H9 (cell line): ENCODE results near the gene ARF1. TPM values are rescaled to one million over a fixed set of nuclear protein-coding genes. Genes with fewer than 3 reads are reported as not detected.

Source experiments
- DNase-seq: peaks from one replicate; pipeline ENCODE4 v3.0.0-alpha.2; 2017
- H2AFZ ChIP-seq: one replicate; pipeline ENCODE4 v1.6.1; 2013; ENCODE audit warnings: mild to moderate bottlenecking, low read length, control low read depth, moderate library complexity
- H2AK5ac ChIP-seq: 2 replicates; pipeline ENCODE4 v1.6.1; 2013; ENCODE audit warnings: low read length, control low read depth, mixed read lengths; ENCODE audit not compliant: insufficient read length
- H2BK120ac ChIP-seq: one replicate; pipeline ENCODE4 v1.6.1; 2013; ENCODE audit warnings: low read depth, mild to moderate bottlenecking, low read length, control low read depth, inconsistent platforms; ENCODE audit not compliant: poor library complexity, severe bottlenecking
- H2BK12ac ChIP-seq: 2 replicates; pipeline ENCODE4 v1.6.1; 2013; ENCODE audit warnings: low read length, control low read depth, mixed read lengths, low read depth; ENCODE audit not compliant: insufficient read length
- H2BK15ac ChIP-seq: 2 replicates; pipeline ENCODE4 v1.6.1; 2013; ENCODE audit warnings: low read depth, low read length, control low read depth
- H2BK20ac ChIP-seq: one replicate; pipeline ENCODE4 v1.6.1; 2013; ENCODE audit warnings: low read depth, mild to moderate bottlenecking, low read length, control low read depth, inconsistent platforms; ENCODE audit not compliant: poor library complexity, severe bottlenecking
- H2BK5ac ChIP-seq: 2 replicates; pipeline ENCODE4 v1.6.1; 2013; ENCODE audit warnings: low read length, control low read depth, mixed read lengths; ENCODE audit not compliant: insufficient read length
- H3K14ac ChIP-seq: 2 replicates; pipeline ENCODE4 v1.6.1; 2013; ENCODE audit warnings: low read length, control low read depth; ENCODE audit not compliant: insufficient read depth
- H3K18ac ChIP-seq: 2 replicates; pipeline ENCODE4 v1.6.1; 2013; ENCODE audit warnings: low read depth, mild to moderate bottlenecking, mixed read lengths, low read length, control low read depth; ENCODE audit not compliant: insufficient read length
- H3K23ac ChIP-seq: 2 replicates; pipeline ENCODE4 v1.6.1; 2013; ENCODE audit warnings: low read length, control low read depth, mixed read lengths, low read depth; ENCODE audit not compliant: insufficient read length
- H3K23me2 ChIP-seq: 2 replicates; pipeline ENCODE4 v1.6.1; 2013; ENCODE audit warnings: low read depth, mild to moderate bottlenecking, mixed read lengths, low read length, control low read depth; ENCODE audit not compliant: insufficient read length, poor library complexity, severe bottlenecking
- H3K27ac ChIP-seq: 2 replicates; pipeline ENCODE4 v1.5.1; 2013; ENCODE audit warnings: low read length, control low read depth, mixed read lengths, low read depth; ENCODE audit not compliant: insufficient read length
- H3K27me3 ChIP-seq: 2 replicates; pipeline ENCODE4 v1.6.1; 2013; ENCODE audit warnings: low read length, control low read depth, inconsistent platforms; ENCODE audit not compliant: insufficient read depth
- H3K4ac ChIP-seq: 2 replicates; pipeline ENCODE4 v1.6.1; 2013; ENCODE audit warnings: low read depth, mild to moderate bottlenecking, control low read depth, inconsistent platforms, low read length, moderate library complexity
- H3K4me1 ChIP-seq: 2 replicates; pipeline ENCODE4 v1.6.1; 2013; ENCODE audit warnings: low read length, control low read depth, inconsistent platforms; ENCODE audit not compliant: insufficient read depth
- H3K4me2 ChIP-seq: 2 replicates; pipeline ENCODE4 v1.6.1; 2013; ENCODE audit warnings: low read length, control low read depth, mixed read lengths; ENCODE audit not compliant: insufficient read length, insufficient read depth
- H3K56ac ChIP-seq: 2 replicates; pipeline ENCODE4 v1.6.1; 2013; ENCODE audit warnings: low read depth, mild to moderate bottlenecking, mixed read lengths, low read length, control low read depth; ENCODE audit not compliant: insufficient read length
- H3K79me1 ChIP-seq: 2 replicates; pipeline ENCODE4 v1.6.1; 2013; ENCODE audit warnings: low read depth, mild to moderate bottlenecking, moderate library complexity, low read length, control low read depth, inconsistent platforms; ENCODE audit not compliant: insufficient read depth, poor library complexity, severe bottlenecking
- H3K79me2 ChIP-seq: 2 replicates; pipeline ENCODE4 v1.6.1; 2013; ENCODE audit warnings: low read length, control low read depth, inconsistent platforms; ENCODE audit not compliant: insufficient read depth
- H3K9ac ChIP-seq: 2 replicates; pipeline ENCODE4 v1.6.1; 2013; ENCODE audit warnings: low read length, control low read depth, mixed read lengths; ENCODE audit not compliant: insufficient read length; ENCODE audit errors: extremely low read depth
- H3K9me3 ChIP-seq: one replicate; pipeline ENCODE4 v1.6.1; 2013; ENCODE audit warnings: low read depth, low read length, inconsistent platforms; ENCODE audit not compliant: control insufficient read depth
- H3T11ph ChIP-seq: one replicate; pipeline ENCODE4 v1.6.1; 2013; ENCODE audit warnings: mild to moderate bottlenecking, low read length, control low read depth, inconsistent platforms
- H4K20me1 ChIP-seq: one replicate; pipeline ENCODE4 v1.6.1; 2013; ENCODE audit not compliant: control insufficient read depth, insufficient read length, insufficient read depth
- H4K5ac ChIP-seq: 2 replicates; pipeline ENCODE4 v1.6.1; 2013; ENCODE audit warnings: low read depth, mild to moderate bottlenecking, mixed read lengths, low read length, control low read depth; ENCODE audit not compliant: insufficient read length
- H4K8ac ChIP-seq: replicated peaks from 2 replicates; pipeline ENCODE4 v1.6.1; 2013; ENCODE audit warnings: low read length, control low read depth, mixed read lengths, low read depth; ENCODE audit not compliant: insufficient read length
- H4K91ac ChIP-seq: 2 replicates; pipeline ENCODE4 v1.6.1; 2013; ENCODE audit warnings: low read depth, mild to moderate bottlenecking, moderate library complexity, mixed read lengths, low read length, control low read depth; ENCODE audit not compliant: insufficient read length
- H3K27ac Mint-ChIP-seq, 3 experiments: 2 replicates in 2 of 3; 3 replicates in 1 of 3; pipeline ENCODE4 v1.8.0; 2020 to 2021; ENCODE audit warnings: mixed read lengths in 3 of 3, mild to moderate bottlenecking in 1 of 3, moderate library complexity in 1 of 3
- H3K27me3 Mint-ChIP-seq: 2 replicates; pipeline ENCODE4 v1.8.0; 2021; ENCODE audit warnings: low read depth, mild to moderate bottlenecking, moderate library complexity, mixed read lengths
- H3K36me3 Mint-ChIP-seq, 3 experiments: 2 replicates in 2 of 3; 3 replicates in 1 of 3; pipeline ENCODE4 v1.8.0; 2020 to 2021; ENCODE audit warnings: low read depth in 3 of 3, mixed read lengths in 3 of 3; ENCODE audit not compliant: insufficient read depth in 1 of 3
- H3K4me1 Mint-ChIP-seq, 2 experiments: 2 replicates each; pipeline ENCODE4 v1.8.0; 2020; ENCODE audit warnings: mixed read lengths in 2 of 2
- H3K4me3 Mint-ChIP-seq, 2 experiments: 2 replicates in 1 of 2; 3 replicates in 1 of 2; pipeline ENCODE4 v1.8.0; 2020 to 2021; ENCODE audit warnings: mild to moderate bottlenecking in 2 of 2, mixed read lengths in 2 of 2, moderate library complexity in 1 of 2
- H3K9me3 Mint-ChIP-seq, 2 experiments: 2 replicates in 1 of 2; 3 replicates in 1 of 2; pipeline ENCODE4 v1.8.0; 2020; ENCODE audit warnings: mild to moderate bottlenecking in 2 of 2, mixed read lengths in 2 of 2, moderate library complexity in 1 of 2
- WGBS: extraction: QIAGEN DNeasy Blood & Tissue Kit; methylation state at CpG from one replicate; pipeline ENCODE4 v1.1.7; 2013; ENCODE audit warnings: missing lambda C conversion rate, low lambda C conversion rate, mixed read lengths; ENCODE audit not compliant: insufficient read length; ENCODE audit errors: extremely low coverage; 5-methylcytosine and 5-hydroxymethylcytosine counted together
- total RNA-seq: library from RNA; stranded (reverse); gene quantifications from 2 replicates; pipeline ENCODE4 v1.2.1, GENCODE V29; 2021
- TF ChIP-seq, protein P1 (sequence below): fragments of 200-600 bp; sonication (generic); conservative IDR thresholded peaks from 3 replicates; pipeline ENCODE4 v1.8.0; 2021; ENCODE audit warnings: antibody characterized with exemption, mild to moderate bottlenecking

The ARF1 gene
- total RNA-seq, 1 experiment from 2014 or later: 258 TPM

DNA sequence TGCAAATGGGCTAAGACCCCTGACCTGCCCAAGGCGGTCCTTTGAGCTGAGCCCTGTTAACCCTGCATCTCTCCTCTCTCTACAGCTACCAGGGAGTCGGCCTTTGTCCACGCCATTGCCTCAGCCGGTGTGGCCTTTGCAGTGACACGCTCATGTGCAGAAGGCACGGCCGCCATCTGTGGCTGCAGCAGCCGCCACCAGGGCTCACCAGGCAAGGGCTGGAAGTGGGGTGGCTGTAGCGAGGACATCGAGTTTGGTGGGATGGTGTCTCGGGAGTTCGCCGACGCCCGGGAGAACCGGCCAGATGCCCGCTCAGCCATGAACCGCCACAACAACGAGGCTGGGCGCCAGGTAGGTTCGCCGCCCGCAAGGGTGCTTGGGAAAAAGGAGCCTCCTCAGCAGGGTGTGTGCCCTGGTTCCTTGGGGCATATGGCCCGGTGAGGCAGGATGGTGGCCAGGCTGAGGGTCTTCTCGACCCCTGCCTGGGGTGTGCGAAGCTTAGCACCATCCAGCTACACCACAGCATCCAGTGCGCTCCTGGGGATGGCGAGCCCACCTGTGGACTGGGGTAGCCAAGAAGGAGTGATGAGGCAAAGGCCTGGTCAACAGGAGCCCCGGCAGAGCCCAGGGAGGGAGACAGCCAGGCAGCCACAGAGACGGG is 31.8 kb upstream of the ARF1 start:
- peak overlapping the region; percentile 31; the same call in 1 of the 2 replicates for H3K14ac ChIP-seq
- H2BK12ac ChIP-seq: no peak overlapping the region
- H3T11ph ChIP-seq: no peak overlapping the region
- peaks cover 3% of the 10 kb centered on the region for H3K23me2 ChIP-seq
- no CpG with 5 or more reads among the region's 30 CpGs for WGBS
- no peak overlapping the region for H4K5ac ChIP-seq
- H2AK5ac ChIP-seq: no peak overlapping the region
- DNase-seq: no peak
- no peaks in the 10 kb centered on the region for H3K9me3 ChIP-seq
- no peak overlapping the region for H3K27ac Mint-ChIP-seq
- no peak overlapping the region for H3K9ac ChIP-seq
- peaks cover 0 to 6% of the 10 kb centered on the region in 2 experiments; a peak in 2 of 5 replicates for H3K9me3 Mint-ChIP-seq
- H3K4ac ChIP-seq: no peak overlapping the region
- H3K27me3 Mint-ChIP-seq: peaks cover 95% of the 10 kb centered on the region
- no peaks in the 10 kb centered on the region; the same call in 1 of the 2 replicates for H3K4me1 ChIP-seq
- H3K79me1 ChIP-seq: no peaks in the 10 kb centered on the region
- no peak overlapping the region for H3K4me2 ChIP-seq
- no peak overlapping the region for H3K27ac ChIP-seq
- no peak overlapping the region for H2BK120ac ChIP-seq
- no peak overlapping the region for H3K56ac ChIP-seq
- no peak overlapping the region for H2BK15ac ChIP-seq
- no peak overlapping the region for H2BK20ac ChIP-seq
- peaks cover 14% of the 10 kb centered on the region; the same call in 1 of the 2 replicates for H3K27me3 ChIP-seq
- H4K8ac ChIP-seq: no peak overlapping the region
- H3K4me3 Mint-ChIP-seq: no peak overlapping the region; a peak in 1 of 5 replicates
- no peak overlapping the region for H4K91ac ChIP-seq
- no peaks in the 10 kb centered on the region for H3K79me2 ChIP-seq
- no peak overlapping the region for H2BK5ac ChIP-seq
- no peaks in the 10 kb centered on the region; a peak in 1 of 7 replicates for H3K36me3 Mint-ChIP-seq
- H3K18ac ChIP-seq: no peak overlapping the region
- H3K23ac ChIP-seq: no peak overlapping the region
- TF ChIP-seq, protein P1, sequence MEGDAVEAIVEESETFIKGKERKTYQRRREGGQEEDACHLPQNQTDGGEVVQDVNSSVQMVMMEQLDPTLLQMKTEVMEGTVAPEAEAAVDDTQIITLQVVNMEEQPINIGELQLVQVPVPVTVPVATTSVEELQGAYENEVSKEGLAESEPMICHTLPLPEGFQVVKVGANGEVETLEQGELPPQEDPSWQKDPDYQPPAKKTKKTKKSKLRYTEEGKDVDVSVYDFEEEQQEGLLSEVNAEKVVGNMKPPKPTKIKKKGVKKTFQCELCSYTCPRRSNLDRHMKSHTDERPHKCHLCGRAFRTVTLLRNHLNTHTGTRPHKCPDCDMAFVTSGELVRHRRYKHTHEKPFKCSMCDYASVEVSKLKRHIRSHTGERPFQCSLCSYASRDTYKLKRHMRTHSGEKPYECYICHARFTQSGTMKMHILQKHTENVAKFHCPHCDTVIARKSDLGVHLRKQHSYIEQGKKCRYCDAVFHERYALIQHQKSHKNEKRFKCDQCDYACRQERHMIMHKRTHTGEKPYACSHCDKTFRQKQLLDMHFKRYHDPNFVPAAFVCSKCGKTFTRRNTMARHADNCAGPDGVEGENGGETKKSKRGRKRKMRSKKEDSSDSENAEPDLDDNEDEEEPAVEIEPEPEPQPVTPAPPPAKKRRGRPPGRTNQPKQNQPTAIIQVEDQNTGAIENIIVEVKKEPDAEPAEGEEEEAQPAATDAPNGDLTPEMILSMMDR: no peak
- peaks cover 0 to 4% of the 10 kb centered on the region in 2 experiments; a peak in 1 of 4 replicates for H3K4me1 Mint-ChIP-seq
- no peak overlapping the region for H2AFZ ChIP-seq
- H4K20me1 ChIP-seq: no peaks in the 10 kb centered on the region
